ENCODE results near the gene SRRM3. TPM values are rescaled to one million over a fixed set of nuclear protein-coding genes. Genes with fewer than 3 reads are reported as not detected.

The SRRM3 gene
- polyA plus RNA-seq, 1 of the 3 experiments (the other 2 are of a cell fraction), result 2.7 TPM

DNA sequence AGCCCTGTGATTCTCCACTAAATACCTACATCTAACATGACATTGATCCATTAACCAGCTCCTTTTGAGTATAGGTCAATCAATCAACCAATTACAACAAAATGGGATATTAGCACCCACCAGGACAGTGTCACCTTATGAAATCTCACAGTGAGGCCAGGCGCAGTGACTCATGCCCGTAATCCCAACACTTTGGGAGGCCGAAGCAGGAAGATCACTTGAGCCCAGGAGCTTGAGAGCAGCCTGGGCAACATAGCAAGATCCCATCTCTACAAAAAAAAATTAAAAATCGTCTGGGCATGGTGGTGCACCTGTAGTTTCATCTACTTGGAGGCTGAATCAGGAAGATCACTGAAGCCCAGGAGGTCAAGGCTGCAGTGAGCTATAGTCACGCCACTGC lies 28.5 kb downstream of the SRRM3 start:
- no peaks in the 10 kb centered on the region for H3K9me2 ChIP-seq
- no peak overlapping the region for H3K4me3 ChIP-seq (ENCODE audit: low read depth in 2 of 2, low read length in 1 of 2)
- no peak for DNase-seq
- H3K4me1 ChIP-seq (ENCODE audit: control insufficient read depth in 1 of 2, insufficient read depth in 2 of 2, low read depth in 1 of 2, low read length in 1 of 2), result peaks cover 0 to 13% of the 10 kb centered on the region in 2 experiments; a peak in 1 of 4 replicates
- no peak for TF ChIP-seq FOSL2 (IDR thresholded peaks at IDR 0.05; ENCODE audit: borderline replicate concordance, low read depth)
- TF ChIP-seq, protein P1, sequence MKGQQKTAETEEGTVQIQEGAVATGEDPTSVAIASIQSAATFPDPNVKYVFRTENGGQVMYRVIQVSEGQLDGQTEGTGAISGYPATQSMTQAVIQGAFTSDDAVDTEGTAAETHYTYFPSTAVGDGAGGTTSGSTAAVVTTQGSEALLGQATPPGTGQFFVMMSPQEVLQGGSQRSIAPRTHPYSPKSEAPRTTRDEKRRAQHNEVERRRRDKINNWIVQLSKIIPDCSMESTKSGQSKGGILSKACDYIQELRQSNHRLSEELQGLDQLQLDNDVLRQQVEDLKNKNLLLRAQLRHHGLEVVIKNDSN (IDR thresholded peaks at IDR 0.05; ENCODE audit: borderline replicate concordance, low read depth), result no peak
- no peak for TF ChIP-seq EZH2phosphoT487 (IDR thresholded peaks at IDR 0.05; ENCODE audit: borderline replicate concordance, low read depth)
- TF ChIP-seq NFIC (IDR thresholded peaks at IDR 0.05; ENCODE audit: borderline replicate concordance), result no peak
- TF ChIP-seq RFX5 (IDR thresholded peaks at IDR 0.05; ENCODE audit: low read length), result no peak
- TF ChIP-seq SMC3 (IDR thresholded peaks at IDR 0.05; ENCODE audit: low read depth, low read length), result no peak
- TF ChIP-seq RXRA (IDR thresholded peaks at IDR 0.05; ENCODE audit: borderline replicate concordance, low read depth), result no peak
- TF ChIP-seq, protein P2, sequence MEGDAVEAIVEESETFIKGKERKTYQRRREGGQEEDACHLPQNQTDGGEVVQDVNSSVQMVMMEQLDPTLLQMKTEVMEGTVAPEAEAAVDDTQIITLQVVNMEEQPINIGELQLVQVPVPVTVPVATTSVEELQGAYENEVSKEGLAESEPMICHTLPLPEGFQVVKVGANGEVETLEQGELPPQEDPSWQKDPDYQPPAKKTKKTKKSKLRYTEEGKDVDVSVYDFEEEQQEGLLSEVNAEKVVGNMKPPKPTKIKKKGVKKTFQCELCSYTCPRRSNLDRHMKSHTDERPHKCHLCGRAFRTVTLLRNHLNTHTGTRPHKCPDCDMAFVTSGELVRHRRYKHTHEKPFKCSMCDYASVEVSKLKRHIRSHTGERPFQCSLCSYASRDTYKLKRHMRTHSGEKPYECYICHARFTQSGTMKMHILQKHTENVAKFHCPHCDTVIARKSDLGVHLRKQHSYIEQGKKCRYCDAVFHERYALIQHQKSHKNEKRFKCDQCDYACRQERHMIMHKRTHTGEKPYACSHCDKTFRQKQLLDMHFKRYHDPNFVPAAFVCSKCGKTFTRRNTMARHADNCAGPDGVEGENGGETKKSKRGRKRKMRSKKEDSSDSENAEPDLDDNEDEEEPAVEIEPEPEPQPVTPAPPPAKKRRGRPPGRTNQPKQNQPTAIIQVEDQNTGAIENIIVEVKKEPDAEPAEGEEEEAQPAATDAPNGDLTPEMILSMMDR (IDR thresholded peaks at IDR 0.05), result no peak
- TF ChIP-seq, protein P3, sequence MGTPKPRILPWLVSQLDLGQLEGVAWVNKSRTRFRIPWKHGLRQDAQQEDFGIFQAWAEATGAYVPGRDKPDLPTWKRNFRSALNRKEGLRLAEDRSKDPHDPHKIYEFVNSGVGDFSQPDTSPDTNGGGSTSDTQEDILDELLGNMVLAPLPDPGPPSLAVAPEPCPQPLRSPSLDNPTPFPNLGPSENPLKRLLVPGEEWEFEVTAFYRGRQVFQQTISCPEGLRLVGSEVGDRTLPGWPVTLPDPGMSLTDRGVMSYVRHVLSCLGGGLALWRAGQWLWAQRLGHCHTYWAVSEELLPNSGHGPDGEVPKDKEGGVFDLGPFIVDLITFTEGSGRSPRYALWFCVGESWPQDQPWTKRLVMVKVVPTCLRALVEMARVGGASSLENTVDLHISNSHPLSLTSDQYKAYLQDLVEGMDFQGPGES (IDR thresholded peaks at IDR 0.05; ENCODE audit: low read depth, low read length), result no peak
- no peak for TF ChIP-seq MXI1 (IDR thresholded peaks at IDR 0.05; ENCODE audit: low read depth, low read length)
- TF ChIP-seq GABPA (IDR thresholded peaks at IDR 0.05; ENCODE audit: low read depth), result no peak
- TF ChIP-seq JUND (IDR thresholded peaks at IDR 0.05), result no peak
- TF ChIP-seq GATA2 (CRISPR knock-in tag; IDR thresholded peaks at IDR 0.05), result no peak
- TF ChIP-seq TAF1 (IDR thresholded peaks at IDR 0.05; ENCODE audit: borderline replicate concordance, low read depth, low read length), result no peak
- H3K79me2 ChIP-seq (ENCODE audit: insufficient read depth), result no peaks in the 10 kb centered on the region
- H3K9ac ChIP-seq, result no peak overlapping the region
- POLR2A ChIA-PET, result no interaction called here
- no peaks in the 10 kb centered on the region for H3K9me3 ChIP-seq
- H3K4me2 ChIP-seq, result no peak overlapping the region
- peaks cover 8% of the 10 kb centered on the region; the same call in 1 of the 2 replicates for H3K27me3 ChIP-seq (ENCODE audit: insufficient read depth)
- no peaks in the 10 kb centered on the region for H3K36me3 ChIP-seq (replicated peaks in 1 of 2; ENCODE audit: control insufficient read depth in 1 of 2, insufficient read depth in 2 of 2, low read length in 1 of 2)
- no peaks in the 10 kb centered on the region for H3F3A ChIP-seq (replicated peaks; ENCODE audit: insufficient read depth)
- 34% methylated on average over 5 of the region's 5 CpGs for WGBS (ENCODE audit: low lambda C conversion rate)
- no peak overlapping the region for H2AFZ ChIP-seq (ENCODE audit: low read depth)
- no peak overlapping the region for H3K27ac ChIP-seq (ENCODE audit: low read depth in 2 of 2, low read length in 1 of 2)
- H4K20me1 ChIP-seq (ENCODE audit: insufficient read depth), result no peaks in the 10 kb centered on the region
- CTCF ChIA-PET, result interaction anchor here (2.2 to 17.5 kb wide), 4 partner anchors 10 to 52 kb away, joined by 7 to 139 read pairs (median 12); partner anchors contain the start of gene SRRM3

DNA sequence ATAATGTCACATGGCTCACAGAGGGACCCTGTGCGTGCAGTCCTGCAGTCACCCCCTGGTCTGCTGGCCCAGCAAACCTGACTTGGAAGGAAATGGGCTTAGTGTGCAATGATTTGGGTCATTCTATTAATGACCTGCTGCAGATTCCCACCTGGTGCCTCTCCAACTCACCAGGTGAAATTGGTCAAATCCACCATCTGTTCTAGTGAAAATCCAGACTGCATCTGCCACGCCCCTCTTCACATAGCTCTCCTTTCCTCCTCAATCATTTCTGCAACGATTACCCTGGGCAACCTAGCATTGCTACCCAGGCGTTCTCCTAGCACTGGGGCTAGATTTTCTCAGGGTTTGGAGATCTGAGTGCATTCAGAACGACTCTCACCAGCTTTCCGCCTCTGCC lies 29.4 kb downstream of the SRRM3 start:
- Histone ChIP-seq H3K27ac (ENCODE audit: low read depth in 2 of 2, low read length in 1 of 2) (no peak overlapping the region), H4K20me1 (ENCODE audit: insufficient read depth) (no peaks in the 10 kb centered on the region), H3K4me3 (ENCODE audit: low read depth in 2 of 2, low read length in 1 of 2) (no peak overlapping the region), H3K9me3 (no peaks in the 10 kb centered on the region), H3K79me2 (ENCODE audit: insufficient read depth) (no peaks in the 10 kb centered on the region), H3K36me3 (replicated peaks in 1 of 2; ENCODE audit: control insufficient read depth in 1 of 2, insufficient read depth in 2 of 2, low read length in 1 of 2) (no peaks in the 10 kb centered on the region), H3K4me2 (no peak overlapping the region), H3F3A (replicated peaks; ENCODE audit: insufficient read depth) (no peaks in the 10 kb centered on the region), H3K9ac (no peak overlapping the region), H3K27me3 (ENCODE audit: insufficient read depth) (peaks cover 8% of the 10 kb centered on the region; the same call in 1 of the 2 replicates), H3K4me1 (ENCODE audit: control insufficient read depth in 1 of 2, insufficient read depth in 2 of 2, low read depth in 1 of 2, low read length in 1 of 2) (peaks cover 0 to 11% of the 10 kb centered on the region in 2 experiments; a peak in 1 of 4 replicates), H3K9me2 (no peaks in the 10 kb centered on the region), H2AFZ (ENCODE audit: low read depth) (no peak overlapping the region)
- DNase-seq, result no peak
- ChIA-PET CTCF (interaction anchor here (2.2 to 2.3 kb wide), 2 partner anchors 10 to 32 kb away, joined by 7 to 12 read pairs; no protein-coding TSS in a partner anchor), POLR2A (no interaction called here)
- WGBS (ENCODE audit: low lambda C conversion rate), result 57% methylated on average over 6 of the region's 6 CpGs
- TF ChIP-seq RXRA (IDR thresholded peaks at IDR 0.05; ENCODE audit: borderline replicate concordance, low read depth) (no peak), FOXM1 (IDR thresholded peaks at IDR 0.05; ENCODE audit: low read depth) (no peak)
